OCI-M1 (cell line): ENCODE measurements around the gene OTOG.
"Not testable (repeated sequence)": the region's sequence is repeated elsewhere in the genome, so short reads cannot be mapped to it uniquely, and the experiment has no call there.

ENCODE experiments used
- DNase-seq: peaks from one replicate; lab custom pipeline; 2025; lab: John Stamatoyannopoulos, UW

OTOG gene

DNA sequence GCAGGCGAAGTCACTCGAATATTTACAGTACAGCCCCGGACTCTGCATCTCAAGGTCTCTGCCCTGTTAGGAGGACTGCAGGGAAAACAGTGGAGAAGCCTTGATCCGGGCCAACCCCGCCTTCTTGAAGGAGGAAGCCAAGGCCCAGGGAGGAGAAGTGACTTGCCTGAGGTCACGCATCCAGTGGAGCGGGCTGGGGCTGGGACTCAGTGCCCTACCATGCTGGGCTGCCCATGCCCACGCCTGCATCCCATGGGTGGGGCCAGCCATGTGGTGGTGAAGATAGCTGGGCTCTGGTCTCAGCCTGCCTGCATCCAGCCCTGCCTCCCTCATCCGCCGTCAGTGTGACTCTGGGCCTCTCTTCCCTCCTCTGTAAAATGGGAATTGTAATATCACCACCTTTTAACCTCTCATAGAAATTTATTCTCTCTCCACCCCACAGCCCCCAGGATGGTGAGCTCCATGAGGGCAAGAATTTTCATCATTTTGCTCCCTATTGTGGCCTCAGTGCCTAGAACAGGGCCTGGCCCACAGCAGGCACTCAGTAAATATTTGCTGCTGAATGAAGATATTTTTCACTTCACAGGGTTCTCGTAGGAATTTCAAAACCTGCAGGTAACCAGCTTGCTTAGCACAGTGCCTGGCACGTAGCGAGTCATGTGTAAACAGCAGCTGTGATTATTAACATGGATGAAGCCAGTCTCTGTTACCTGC is 57.3 kb downstream of the OTOG start:
- no peak for DNase-seq

GRCh38 chr11:17604915-17605233 is 57.8 kb downstream of the OTOG start:
- no peak for DNase-seq

DNA sequence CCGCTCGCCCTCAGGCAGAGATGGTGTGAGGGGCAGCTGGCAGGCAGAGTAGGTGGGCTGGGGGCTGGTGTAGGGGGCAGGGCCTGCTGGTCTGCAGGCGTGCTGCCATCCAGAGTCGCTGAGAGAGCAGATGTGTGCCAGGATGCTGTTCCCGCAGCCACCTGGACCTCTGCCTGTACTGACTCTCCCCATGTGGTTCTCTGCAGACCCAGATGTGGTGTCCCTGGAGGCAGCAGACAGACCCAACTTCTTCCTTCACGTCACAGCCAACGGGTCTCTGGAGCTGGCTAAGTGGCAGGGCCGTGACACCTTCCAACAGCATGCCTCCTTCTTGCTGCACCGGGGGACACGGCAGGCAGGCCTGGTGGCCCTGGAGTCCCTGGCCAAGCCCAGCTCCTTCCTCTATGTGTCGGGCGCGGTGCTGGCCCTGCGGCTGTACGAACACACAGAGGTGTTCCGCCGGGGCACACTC is 58.6 kb downstream of the OTOG start:
- no peak for DNase-seq

GRCh38 chr11:17606233-17607082 is 59.4 kb downstream of the OTOG start:
- no peak for DNase-seq

DNA sequence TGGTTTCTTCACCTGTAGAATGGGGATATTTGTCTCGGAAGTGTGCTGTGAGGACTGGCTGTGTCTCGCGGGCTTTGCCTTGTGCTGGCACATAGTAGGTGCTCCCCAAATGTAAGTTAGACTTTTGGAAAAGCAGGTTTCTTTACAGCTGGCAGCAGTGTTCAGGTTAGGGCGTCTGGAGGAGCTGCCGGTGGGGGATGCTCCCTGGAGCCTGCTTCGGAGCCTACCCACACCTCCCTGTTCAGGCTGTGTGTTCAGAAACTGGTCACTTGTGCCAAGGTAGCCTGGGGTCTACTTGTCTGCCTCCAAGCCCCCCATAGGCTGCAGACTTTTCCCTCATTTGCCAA is 60.0 kb downstream of the OTOG start:
- no peak for DNase-seq

GRCh38 chr11:17607591-17608570 is 60.8 kb downstream of the OTOG start:
- no peak for DNase-seq

GRCh38 chr11:17608821-17609220 is 61.8 kb downstream of the OTOG start:
- no peak for DNase-seq

- no peak for DNase-seq
Measured at GRCh38 chr11:17609291-17610084, 62.4 kb downstream of the OTOG start.

GRCh38 chr11:17610085-17610894 is 63.2 kb downstream of the OTOG start:
- DNase-seq = no peak

DNA sequence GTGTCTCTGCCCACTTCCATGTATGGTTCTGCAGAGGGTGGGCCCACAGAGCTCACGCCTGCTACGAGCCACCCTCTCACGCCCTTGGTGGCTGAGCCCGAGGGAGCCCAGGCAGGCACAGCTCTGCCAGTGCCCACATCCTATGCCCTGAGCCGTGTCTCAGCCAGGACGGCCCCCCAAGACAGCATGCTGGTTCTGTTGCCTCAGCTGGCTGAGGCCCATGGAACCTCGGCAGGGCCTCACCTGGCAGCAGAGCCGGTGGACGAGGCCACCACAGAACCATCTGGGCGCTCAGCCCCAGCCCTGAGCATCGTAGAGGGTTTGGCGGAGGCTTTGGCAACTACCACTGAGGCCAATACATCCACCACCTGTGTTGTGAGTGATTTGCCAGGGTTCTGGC is 64.0 kb downstream of the OTOG start:
- no peak for DNase-seq

- no peak for DNase-seq
Measured at GRCh38 chr11:17611503-17612220, 64.6 kb downstream of the OTOG start.

- no peak for DNase-seq
Measured at GRCh38 chr11:17612221-17613188, 65.4 kb downstream of the OTOG start.

- no peak for DNase-seq
Measured at GRCh38 chr11:17613428-17613962, 66.4 kb downstream of the OTOG start.

DNA sequence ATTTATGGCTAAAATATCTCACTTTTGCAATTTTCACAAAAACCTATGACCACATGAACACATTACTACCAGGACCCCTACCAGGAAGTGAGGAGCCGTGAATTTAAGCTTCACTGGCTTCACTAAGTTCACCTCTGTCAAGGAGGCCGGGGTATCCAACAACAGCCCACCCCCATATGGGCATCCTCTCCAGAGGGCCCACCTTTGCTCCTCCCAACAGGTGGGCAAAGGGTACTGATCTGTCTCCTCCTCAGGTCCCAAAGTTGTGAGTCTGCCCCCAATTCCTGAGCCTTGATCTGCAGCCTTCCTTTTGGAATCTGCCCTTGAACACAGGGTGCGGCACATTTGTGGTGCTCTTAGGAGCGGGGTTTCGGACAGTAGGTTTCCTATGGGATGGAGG is 66.9 kb downstream of the OTOG start:
- no peak for DNase-seq

DNA sequence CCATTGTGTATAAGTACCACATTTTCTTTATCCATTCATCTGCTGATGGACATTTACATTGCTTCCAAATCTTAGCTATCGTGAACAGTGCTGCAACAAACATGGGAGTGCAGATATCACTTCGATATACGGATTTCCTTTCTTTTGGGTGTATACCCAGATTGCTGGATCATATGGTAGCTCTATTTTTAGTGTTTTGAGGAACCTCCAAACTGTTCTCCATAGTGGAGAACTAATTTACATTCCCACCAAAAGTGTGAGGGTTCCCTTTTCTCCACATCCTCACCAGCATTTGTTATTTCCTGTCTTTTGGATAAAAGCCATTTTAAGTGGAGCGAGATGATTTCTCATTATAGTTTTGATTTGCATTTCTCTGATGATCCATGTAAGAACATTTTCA is 75.7 kb downstream of the OTOG start:
- DNase-seq = not testable (repeated sequence)

DNA sequence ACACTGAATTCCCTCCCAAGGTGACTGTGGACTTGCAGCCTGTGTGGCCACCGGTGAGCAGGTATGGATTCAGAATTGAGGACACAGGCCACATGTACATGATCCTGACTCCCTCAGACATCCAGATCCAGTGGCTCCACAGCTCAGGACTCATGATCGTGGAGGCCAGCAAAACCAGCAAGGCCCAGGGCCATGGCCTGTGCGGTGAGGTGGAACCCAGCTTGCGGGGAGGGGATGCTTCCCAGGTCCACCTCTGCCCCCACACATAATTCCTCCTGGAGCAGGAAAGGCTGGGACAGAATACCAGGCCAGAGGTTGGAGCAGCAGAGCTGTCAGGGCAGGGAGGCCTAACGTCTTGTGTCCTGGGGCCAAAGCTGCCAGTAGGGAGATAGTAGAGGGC is 82.1 kb downstream of the OTOG start:
- no peak for DNase-seq

- DNase-seq = no peak
Measured at GRCh38 chr11:17630936-17631335, 83.9 kb downstream of the OTOG start.

- no peak for DNase-seq
Measured at GRCh38 chr11:17631702-17632365, 84.8 kb downstream of the OTOG start.
